Spleen (tissue), 11 donors: ENCODE results near the gene SERPINC1. TPM values are rescaled to one million over a fixed set of nuclear protein-coding genes. Genes with fewer than 3 reads are reported as not detected.
"Not testable (repeated sequence)": the region's sequence is repeated elsewhere in the genome, so short reads cannot be mapped to it uniquely, and the experiment has no call there.

Experiments used
- DNase-seq: peaks from one replicate; pipeline ENCODE4 v3.0.0-alpha.2; 2020
- H3K27ac ChIP-seq, 8 donors: fragments of 200-600 bp; sonication (generic) in 7 of 8; 1 replicate in 4 of 8; 2 replicates in 4 of 8; pipeline versions ENCODE4 v1.5.0 to v1.8.0; 2016 to 2021; ENCODE audit warnings: inconsistent platforms in 4 of 8, mild to moderate bottlenecking in 4 of 8, moderate library complexity in 1 of 8
- H3K27me3 ChIP-seq, 7 donors: fragments of 200-600 bp; sonication (generic) in 6 of 7; replicated peaks in 1 of 7; 1 replicate in 4 of 7; 2 replicates in 3 of 7; pipeline versions ENCODE4 v1.5.0 to v1.8.0; 2016 to 2021; ENCODE audit warnings: inconsistent platforms in 3 of 7, mild to moderate bottlenecking in 1 of 7
- H3K36me3 ChIP-seq, 6 donors: fragments of 200-600 bp; sonication (generic) in 5 of 6; 1 replicate in 4 of 6; 2 replicates in 2 of 6; pipeline versions ENCODE4 v1.5.0 to v1.8.0; 2016 to 2021; ENCODE audit warnings: inconsistent platforms in 2 of 6
- H3K4me1 ChIP-seq, 6 donors: fragments of 200-600 bp; sonication (generic) in 5 of 6; 1 replicate in 3 of 6; 2 replicates in 3 of 6; pipeline versions ENCODE4 v1.5.0 to v1.8.0; 2016 to 2021; ENCODE audit warnings: inconsistent platforms in 3 of 6
- H3K4me3 ChIP-seq, 8 donors: fragments of 200-600 bp; sonication (generic) in 7 of 8; 1 replicate in 4 of 8; 2 replicates in 4 of 8; pipeline versions ENCODE4 v1.5.0 to v1.8.0; 2016 to 2021; ENCODE audit warnings: inconsistent platforms in 4 of 8, mild to moderate bottlenecking in 4 of 8, moderate library complexity in 2 of 8
- H3K9me3 ChIP-seq, 8 donors: fragments of 200-600 bp; sonication (generic) in 7 of 8; 1 replicate in 4 of 8; 2 replicates in 4 of 8; pipeline versions ENCODE4 v1.5.0 to v1.8.0; 2016 to 2021; ENCODE audit warnings: inconsistent platforms in 4 of 8
- CTCF ChIP-seq, 11 experiments: fragments of 200-600 bp in 7 of 11; fragments of 450-650 bp in 4 of 11; sonication (generic) in 4 of 11; IDR thresholded peaks in 8 of 11; conservative IDR thresholded peaks in 3 of 11; 1 replicate in 7 of 11; 2 replicates in 4 of 11; pipeline versions ENCODE4 v1.4.0 to v1.8.0; 2016 to 2021; ENCODE audit warnings: antibody characterized with exemption in 11 of 11, inconsistent platforms in 4 of 11, mild to moderate bottlenecking in 1 of 11
- POLR2A ChIP-seq, 3 donors: fragments of 450-650 bp; IDR thresholded peaks; one replicate each; pipeline ENCODE4 v1.5.1; 2017; ENCODE audit warnings: antibody characterized with exemption in 3 of 3, mild to moderate bottlenecking in 1 of 3
- POLR2AphosphoS5 ChIP-seq, 3 donors: sonication (generic); formaldehyde crosslinking; IDR thresholded peaks; one replicate each; pipeline ENCODE4 v1.5.1; 2017; ENCODE audit warnings: antibody characterized with exemption in 3 of 3
- WGBS, 5 donors: extraction: QIAGEN DNeasy Blood & Tissue Kit in 3 of 5; methylation state at CpG; one replicate each; pipeline versions ENCODE4 v1.1.5 to v1.1.7; 2013 to 2018; 5-methylcytosine and 5-hydroxymethylcytosine counted together
- intact Hi-C: fragments of 100-400 bp; cut with DNase I; formaldehyde crosslinking; loops from one replicate; pipeline ENCODE4 v1.15.0; 2023; ENCODE audit warnings: low total_unique reads
- polyA plus RNA-seq, 3 donors: library from polyadenylated mRNA; stranded (reverse); fragments of 200-250 nt; gene quantifications; one replicate each; pipeline ENCODE4 v1.2.1, GENCODE V29; 2013
- total RNA-seq, 7 donors: library from RNA; depleted of rRNA in 3 of 7; stranded (reverse); fragments of >200 nt in 3 of 7; fragmentation: NEBNext Ultra II Directional in 4 of 7; extraction: Animal tissue kit (Norgen Biotek cat#: 25700) in 4 of 7; gene quantifications; one replicate each; pipeline versions ENCODE4 v1.1.0 to v1.2.1, GENCODE V29; 2016 to 2021
- donor health status: healthy with polysubstance abuse.
- donor health status: DM: no; HTN: no; CAD: no; lungs with moderate emphysema.
- donor health status: DM: no; HTN: no; CAD: no.
- donor health status: Bipolar disorder and iron deficiency.
- donor health status: healthy.
- donor health status: DM: no; HTN: no; CAD: no.
- donor health status: DM: yes; HTN: yes; CAD: no.

SERPINC1 gene
- total and polyA plus RNA-seq, 10 donors, result 0.10 to 0.49 (median 0.17) TPM; not detected in 6

DNA sequence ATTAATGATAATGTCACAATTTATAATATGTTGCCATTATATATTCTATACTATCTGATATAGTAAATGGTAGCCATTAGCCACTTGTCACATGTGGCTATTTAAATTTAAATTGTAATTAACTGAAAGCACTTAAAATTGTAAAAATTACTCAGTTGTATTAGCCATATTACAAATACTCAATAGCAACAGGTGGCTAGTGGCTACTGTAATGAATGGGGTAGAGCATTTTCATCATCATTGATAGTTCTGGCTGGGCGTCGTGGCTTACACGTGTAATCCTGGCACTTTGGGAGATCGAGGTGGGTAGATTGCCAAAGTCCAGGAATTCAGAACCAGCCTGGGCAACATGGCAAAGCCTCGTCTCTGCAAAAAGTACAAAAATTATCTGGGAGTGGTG lies 32.4 kb downstream of the SERPINC1 start:
- DNase-seq, result no peak
- intact Hi-C loops, result no loop called here
- WGBS, 5 donors, result 86 to 97% (median 92%) methylated on average over 5 of the region's 5 CpGs
- H3K9me3 ChIP-seq, result no peaks in the 10 kb centered on the region
- no peaks in the 10 kb centered on the region for H3K27me3 ChIP-seq
- H3K27ac ChIP-seq, result no peak overlapping the region
- peaks cover 0 to 32% (median 9%) of the 10 kb centered on the region in 6 donors for H3K4me1 ChIP-seq
- H3K36me3 ChIP-seq, result peaks cover 0 to 69% (median 18%) of the 10 kb centered on the region in 6 donors
- H3K4me3 ChIP-seq, result no peak overlapping the region
- TF ChIP-seq POLR2AphosphoS5 (IDR thresholded peaks at IDR 0.05) (no peak), POLR2A (IDR thresholded peaks at IDR 0.05) (no peak), CTCF (IDR thresholded peaks at IDR 0.05 in 8 of 11, conservative IDR thresholded peaks at IDR 0.05 in 3 of 11) (no peak)

GRCh38 chr1:173881117-173881516 lies 36.0 kb downstream of the SERPINC1 start:
- H3K27ac ChIP-seq, H3K4me3 ChIP-seq, H3K9me3 ChIP-seq, DNase-seq, intact Hi-C loops, H3K27me3 ChIP-seq: not testable (repeated sequence)
- peaks cover 0 to 18% (median 0%) of the 10 kb centered on the region in 6 donors for H3K4me1 ChIP-seq
- peaks cover 0 to 72% (median 24%) of the 10 kb centered on the region in 6 donors for H3K36me3 ChIP-seq
- 83 to 97% (median 93%) methylated on average over 4 of the region's 4 CpGs for WGBS, 5 donors

DNA sequence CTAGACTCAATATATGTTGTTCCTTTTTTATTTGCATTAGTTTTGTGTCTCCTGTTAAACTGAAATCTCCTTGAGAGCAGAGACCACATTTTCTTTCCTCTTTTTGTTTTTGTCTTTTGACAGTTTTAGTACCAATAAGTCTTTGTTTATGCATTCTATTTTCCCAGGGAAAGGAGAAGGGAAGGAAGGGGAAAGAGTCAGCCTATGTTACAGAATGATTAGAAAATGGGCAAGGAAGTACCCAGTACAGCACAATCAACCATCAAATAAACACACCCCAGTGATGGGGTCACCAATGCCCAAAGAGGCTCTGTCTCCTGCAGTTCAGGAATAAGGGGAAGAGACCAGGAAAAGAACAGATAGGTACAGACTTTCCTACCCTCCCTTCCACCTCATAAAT lies 38.9 kb downstream of the SERPINC1 start:
- TF ChIP-seq CTCF (IDR thresholded peaks at IDR 0.05 in 8 of 11, conservative IDR thresholded peaks at IDR 0.05 in 3 of 11) (no peak), POLR2AphosphoS5 (IDR thresholded peaks at IDR 0.05) (no peak), POLR2A (IDR thresholded peaks at IDR 0.05) (no peak)
- Histone ChIP-seq H3K9me3 (no peaks in the 10 kb centered on the region), H3K4me1 (peaks cover 0 to 20% (median 0%) of the 10 kb centered on the region in 6 donors), H3K27ac (peak overlapping the region in 2 of 8 donors; percentile 2 to 11), H3K27me3 (no peaks in the 10 kb centered on the region), H3K36me3 (peaks cover 0 to 76% (median 25%) of the 10 kb centered on the region in 6 donors), H3K4me3 (no peak overlapping the region)
- DNase-seq, result no peak
- intact Hi-C loops, result no loop called here

DNA sequence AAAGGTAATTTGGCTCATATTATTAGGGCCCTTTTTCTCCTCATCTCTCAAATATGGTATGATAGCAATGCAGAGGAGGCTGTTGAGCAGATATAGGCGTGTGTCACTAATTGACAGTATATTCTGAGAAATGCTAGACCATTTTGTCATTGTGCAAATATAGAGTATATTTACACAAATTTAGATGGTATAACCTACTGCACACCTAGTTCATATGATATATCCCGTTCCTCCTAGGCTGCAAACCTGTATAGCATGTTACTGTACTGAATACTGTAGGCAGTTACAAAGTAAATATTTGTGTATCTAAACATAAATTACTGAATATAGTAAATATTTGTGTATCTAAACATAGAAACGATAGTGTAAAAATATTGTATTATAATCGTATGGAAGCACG lies 40.4 kb downstream of the SERPINC1 start:
- intact Hi-C loops, result no loop called here
- Histone ChIP-seq H3K27ac (no peak overlapping the region), H3K4me1 (peaks cover 2 to 35% (median 8%) of the 10 kb centered on the region in 6 donors), H3K36me3 (peaks cover 0 to 74% (median 26%) of the 10 kb centered on the region in 6 donors), H3K9me3 (no peaks in the 10 kb centered on the region), H3K27me3 (no peaks in the 10 kb centered on the region), H3K4me3 (no peak overlapping the region)
- 93 to 96% (median 94%) methylated on average over 5 of the region's 5 CpGs for WGBS, 5 donors
- TF ChIP-seq POLR2A (IDR thresholded peaks at IDR 0.05) (no peak), POLR2AphosphoS5 (IDR thresholded peaks at IDR 0.05) (no peak), CTCF (IDR thresholded peaks at IDR 0.05 in 8 of 11, conservative IDR thresholded peaks at IDR 0.05 in 3 of 11) (no peak)
- no peak for DNase-seq

- Histone ChIP-seq H3K4me1 (peaks cover 28 to 66% (median 46%) of the 10 kb centered on the region in 6 donors), H3K4me3 (peak overlapping the region in 1 of 8 donors; percentile 91), H3K9me3 (no peaks in the 10 kb centered on the region), H3K36me3 (peaks cover 0 to 50% (median 21%) of the 10 kb centered on the region in 6 donors), H3K27ac (peak overlapping the region; percentile 72 to 99 (median 98)), H3K27me3 (no peaks in the 10 kb centered on the region)
- no peak for DNase-seq
- WGBS, 5 donors, result 31 to 89% (median 72%) methylated on average over 2 of the region's 2 CpGs
- intact Hi-C loops, result no loop called here
- TF ChIP-seq POLR2AphosphoS5 (IDR thresholded peaks at IDR 0.05), result no peak
- TF ChIP-seq CTCF (IDR thresholded peaks at IDR 0.05 in 8 of 11, conservative IDR thresholded peaks at IDR 0.05 in 3 of 11), result no peak
- no peak for TF ChIP-seq POLR2A (IDR thresholded peaks at IDR 0.05)
Measured at GRCh38 chr1:173871500-173871899, 45.6 kb downstream of the SERPINC1 start.
